ENCODE data around the gene ADRM1.

ADRM1 gene

DNA sequence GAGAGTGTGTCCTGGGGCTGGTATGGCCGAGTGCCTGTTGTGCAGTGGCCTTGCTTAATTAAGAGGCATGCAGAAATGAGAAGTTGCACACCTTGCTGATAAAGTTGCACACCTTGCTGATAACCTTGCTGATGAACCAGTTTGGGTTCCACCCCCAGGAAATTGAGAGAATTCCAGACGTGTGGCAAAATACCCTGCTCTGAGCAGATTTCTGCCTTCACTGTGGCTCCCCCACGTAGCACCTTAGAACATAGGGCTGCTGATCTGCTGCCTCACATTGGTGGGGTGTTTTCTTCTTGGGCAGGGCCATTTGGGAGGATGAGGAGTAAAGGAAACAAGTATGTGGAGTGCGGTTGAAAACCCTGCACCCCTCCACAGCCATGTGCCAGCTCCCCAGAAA, 22.5 kb upstream of the ADRM1 start:
- no peak for DNase-seq (ENCODE audit: low read depth in 3 of 3)

DNA sequence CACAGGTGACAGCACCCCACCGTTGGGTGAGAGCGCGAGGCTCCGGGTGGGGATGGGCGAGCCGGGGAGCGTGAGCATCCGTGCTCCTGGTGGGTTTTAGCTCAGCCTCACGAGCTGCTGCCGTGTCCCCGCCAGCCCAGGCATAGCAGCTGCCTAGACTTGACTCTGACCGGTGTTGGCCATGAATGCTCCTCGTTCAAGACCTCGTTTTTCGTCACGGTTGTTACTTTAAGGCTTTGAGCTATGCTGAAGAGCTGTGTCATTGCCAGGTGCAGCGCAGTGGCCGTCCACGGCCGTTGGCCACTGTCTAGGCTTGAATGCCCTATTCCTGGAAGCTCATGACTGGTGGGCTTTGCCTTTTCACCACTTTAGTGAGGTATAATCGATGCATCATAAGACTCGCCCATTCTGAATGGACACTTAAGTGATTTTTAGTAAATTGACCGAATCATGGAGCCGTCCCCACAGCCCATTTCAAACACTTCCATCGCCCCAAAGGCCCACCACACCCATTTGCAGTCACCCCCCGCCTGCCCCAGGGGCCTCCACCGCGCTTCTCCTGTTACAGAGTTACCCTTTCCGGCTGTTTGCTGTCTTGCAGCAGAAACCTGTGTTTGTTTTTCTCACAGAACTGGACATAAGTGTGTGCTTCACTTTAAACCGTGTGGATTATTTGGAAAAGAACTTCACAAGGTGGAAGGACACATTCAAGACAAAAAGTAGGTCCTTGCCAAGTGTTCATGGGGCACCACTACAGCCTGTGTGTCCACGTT, 21.4 kb upstream of the ADRM1 start:
- DNase-seq (ENCODE audit: low read depth in 3 of 3) = no peak

DNA sequence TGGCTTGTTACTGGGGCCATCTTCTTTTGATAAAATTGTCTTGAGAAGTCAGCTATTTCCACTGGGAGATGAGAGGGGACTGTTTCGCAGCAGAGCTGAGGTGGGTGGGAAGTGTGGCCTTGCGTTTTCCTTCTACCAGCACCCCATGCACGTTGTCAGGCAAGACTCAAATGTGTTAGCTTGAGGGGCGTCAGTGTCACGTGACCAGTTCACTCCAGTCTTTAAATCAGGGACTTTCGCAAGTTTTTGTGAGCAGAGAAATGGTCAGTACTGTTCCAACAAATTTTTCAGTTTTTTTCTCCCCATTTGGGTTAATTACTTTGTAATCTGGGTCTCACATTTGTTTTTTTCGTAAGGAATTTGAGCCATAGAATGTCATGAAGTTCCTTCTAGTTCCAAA, 20.7 kb upstream of the ADRM1 start:
- no peak for DNase-seq (ENCODE audit: low read depth in 3 of 3)

DNA sequence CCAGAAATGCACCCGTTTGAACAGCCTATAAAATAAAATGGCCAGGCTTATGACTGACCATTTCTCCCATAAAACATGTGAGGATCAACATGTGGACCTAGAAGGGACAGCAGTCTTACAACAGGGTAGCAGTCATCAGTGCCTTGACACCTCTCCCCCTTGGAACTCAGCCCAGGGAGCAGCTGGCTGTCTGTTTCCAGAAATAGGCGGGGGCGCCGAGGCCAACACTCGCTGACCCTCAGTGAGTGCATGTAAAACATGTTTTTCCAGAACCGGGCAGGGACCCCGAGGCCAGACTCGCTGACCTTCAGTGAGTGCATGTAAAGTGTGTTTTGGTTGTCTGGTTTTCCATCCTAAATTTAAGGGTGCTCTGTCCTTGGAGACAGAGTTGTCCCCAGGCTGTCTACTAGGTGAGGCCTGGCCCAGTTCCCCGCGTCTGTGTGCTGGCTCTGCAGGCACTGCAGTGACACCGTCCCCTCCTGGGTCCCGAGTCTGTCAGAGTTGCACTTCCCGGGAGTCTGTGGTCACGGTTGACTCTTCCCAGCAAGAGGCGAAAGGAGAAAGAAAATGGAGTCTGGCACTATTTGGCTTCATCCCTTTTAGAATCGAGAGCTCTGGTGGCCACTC, 19.8 kb upstream of the ADRM1 start:
- no peak for DNase-seq (ENCODE audit: low read depth in 3 of 3)

DNA sequence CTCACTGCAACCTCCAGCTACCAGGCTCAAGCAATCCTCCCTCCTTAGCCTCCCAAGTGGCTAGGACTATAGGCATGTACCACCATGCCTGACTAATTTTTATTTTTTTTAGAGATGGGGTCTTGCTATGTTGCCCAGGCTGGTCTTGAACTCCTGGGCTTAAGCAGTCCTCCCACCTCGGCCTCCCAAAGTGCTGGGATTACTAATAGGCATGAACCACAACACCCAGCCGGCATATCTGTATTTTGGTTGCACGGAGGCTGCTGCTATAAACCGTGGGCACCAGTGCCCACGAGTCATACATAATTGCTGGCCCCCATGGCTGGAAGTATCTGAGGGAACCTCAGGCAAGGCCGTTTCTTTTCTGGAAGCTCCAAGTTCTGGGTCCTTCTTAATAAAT, 18.3 kb upstream of the ADRM1 start:
- no peak for DNase-seq (ENCODE audit: low read depth in 3 of 3)

DNA sequence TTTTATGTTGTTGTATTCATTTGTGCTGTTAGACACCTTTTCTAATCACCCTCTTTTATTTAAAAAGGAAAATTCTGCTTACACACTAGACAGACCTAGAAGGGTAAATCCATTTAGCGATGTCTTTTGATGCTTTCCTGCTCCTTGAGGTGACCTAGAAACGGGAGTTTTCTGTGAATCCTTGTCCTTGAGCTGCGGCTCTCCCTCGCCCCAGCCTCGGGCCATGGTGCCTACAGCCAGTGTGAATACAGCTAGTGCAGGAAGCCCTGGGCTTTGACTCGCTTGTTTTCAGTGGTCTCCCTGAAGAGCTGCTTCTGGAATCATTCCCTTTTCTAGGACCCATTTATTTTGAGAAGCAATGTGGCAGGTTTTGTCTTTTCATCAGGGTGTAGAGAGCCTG, 17.6 kb upstream of the ADRM1 start:
- no peak for DNase-seq (ENCODE audit: low read depth in 3 of 3)

DNA sequence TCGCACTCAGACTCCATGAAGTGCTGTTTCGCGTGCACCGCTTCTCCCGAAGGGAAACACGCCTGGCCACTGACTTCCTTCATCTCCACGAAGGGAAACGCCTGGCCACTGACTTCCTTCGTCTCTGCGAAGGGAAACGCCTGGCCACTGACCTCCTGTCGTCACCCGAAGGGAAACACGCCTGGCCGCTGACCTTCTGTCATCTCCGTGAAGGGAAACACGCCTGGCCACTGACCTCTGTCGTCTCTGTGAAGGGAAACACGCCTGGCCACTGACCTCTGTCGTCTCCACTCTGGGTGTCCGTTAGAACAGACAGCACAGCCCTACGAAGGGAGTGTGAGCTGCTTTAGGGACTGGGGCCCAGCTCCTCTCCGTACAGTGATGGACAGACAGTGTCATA, 17.1 kb upstream of the ADRM1 start:
- DNase-seq (ENCODE audit: low read depth in 3 of 3) = no peak

DNA sequence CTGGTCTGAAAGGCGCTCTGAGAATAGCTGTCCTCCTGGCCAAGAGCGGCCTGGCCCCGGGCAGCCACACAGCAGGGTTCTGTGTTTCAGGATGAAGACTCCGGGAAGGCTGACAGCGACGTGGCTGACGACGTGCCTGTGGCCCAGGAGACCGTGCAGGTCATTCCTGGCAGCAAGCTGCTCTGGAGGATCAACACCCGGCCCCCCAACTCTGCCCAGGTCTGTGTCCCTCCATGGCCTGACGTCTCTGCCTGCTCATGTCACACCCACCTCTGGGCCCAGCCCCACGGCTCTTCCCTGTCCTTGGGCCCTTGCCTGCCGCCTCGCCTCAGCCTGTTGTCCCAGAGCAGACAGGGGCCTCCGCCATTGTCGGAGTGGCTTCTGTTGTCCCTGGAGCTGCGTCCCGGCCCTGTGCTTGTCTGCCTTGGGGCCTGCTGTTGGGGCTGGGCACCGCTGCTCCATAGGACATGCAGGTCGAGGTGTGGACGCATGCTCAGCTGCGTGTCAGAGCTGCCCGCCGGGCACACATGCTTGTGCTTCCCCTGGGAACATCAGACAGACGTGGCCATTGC, 16.2 kb upstream of the ADRM1 start:
- DNase-seq (ENCODE audit: low read depth in 3 of 3) = no peak

DNA sequence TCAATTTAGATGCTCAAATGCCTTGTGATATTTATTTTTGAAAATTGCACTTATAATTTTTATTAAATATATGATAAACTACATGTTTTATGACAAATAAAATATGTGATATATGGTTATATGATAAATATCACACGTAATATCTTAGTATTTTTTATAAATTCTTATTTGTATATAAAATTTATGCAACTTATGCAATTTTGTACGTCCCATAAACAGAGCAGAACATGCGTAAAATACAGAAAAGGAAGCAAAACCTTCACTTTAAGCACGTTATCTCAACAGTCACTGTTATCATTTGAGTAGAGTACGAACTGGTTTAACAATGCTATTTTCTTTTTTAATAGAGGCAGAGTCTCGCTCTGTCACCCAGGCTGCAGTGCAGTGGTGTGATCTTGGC, 15.7 kb upstream of the ADRM1 start:
- DNase-seq (ENCODE audit: low read depth in 3 of 3) = no peak

DNA sequence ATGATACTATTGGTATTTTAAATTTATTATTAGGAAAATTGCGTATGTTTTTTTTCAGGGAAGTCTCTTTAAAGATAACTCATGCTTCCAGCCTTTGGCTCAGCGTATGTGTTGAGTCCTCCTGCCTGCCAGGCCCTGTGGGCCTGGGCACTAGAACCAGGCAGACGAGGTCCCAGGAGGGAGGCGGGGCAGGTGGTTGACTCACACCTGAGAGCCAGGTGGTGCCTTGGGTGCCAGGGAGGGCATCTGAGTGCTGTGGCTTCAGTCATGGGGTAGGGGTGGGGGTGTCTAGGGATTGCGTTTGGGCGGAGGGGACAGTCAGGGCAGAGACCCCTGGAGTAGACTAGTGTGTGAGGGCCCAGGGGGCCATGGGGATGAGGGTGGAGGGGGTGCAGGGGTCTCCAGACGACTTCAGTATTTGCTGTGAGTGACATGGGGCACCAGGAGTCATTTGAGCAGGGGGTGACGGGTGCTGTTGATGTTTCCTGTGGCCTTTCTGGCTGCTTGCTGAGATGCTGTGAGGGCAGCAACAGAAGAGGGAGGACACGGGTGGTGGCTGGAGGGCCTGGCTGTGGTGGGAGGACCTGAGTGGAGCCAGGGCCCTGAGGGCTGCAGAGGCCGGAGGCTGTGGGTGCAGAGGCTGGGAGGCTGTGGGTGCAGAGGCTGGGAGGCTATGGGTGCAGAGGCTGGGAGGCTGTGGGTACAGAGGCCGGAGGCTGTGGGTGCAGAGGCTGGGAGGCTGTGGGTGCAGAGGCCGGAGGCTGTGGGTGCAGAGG, 14.8 kb upstream of the ADRM1 start:
- DNase-seq (ENCODE audit: low read depth in 3 of 3) = no peak

DNA sequence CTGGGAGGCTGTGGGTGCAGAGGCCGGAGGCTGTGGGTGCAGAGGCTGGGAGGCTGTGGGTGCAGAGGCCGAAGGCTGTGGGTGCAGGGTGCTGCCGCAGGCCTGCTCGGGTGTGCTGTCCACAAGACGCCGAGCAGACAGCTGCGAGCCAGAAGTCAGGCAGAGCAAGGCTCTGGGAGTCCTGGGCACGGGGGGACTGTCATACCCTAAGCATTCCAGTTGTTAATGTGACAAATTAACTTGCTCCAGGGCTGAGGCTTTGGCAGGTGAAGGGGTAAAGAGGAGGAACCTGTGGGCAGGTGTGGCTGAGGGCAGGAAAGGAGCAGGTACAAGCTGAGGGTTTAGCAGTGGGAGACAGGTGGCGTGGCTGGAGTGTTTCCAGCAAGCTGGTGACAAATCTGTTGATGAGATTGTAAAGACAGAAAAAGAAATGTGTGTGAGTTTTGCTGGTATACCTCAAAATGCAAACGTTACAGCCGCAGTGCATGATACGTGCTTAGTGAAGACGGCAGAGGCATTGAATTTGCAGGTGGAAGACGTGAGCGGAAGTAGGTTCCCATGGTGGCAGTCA, 14.2 kb upstream of the ADRM1 start:
- no peak for DNase-seq (ENCODE audit: low read depth in 3 of 3)

DNA sequence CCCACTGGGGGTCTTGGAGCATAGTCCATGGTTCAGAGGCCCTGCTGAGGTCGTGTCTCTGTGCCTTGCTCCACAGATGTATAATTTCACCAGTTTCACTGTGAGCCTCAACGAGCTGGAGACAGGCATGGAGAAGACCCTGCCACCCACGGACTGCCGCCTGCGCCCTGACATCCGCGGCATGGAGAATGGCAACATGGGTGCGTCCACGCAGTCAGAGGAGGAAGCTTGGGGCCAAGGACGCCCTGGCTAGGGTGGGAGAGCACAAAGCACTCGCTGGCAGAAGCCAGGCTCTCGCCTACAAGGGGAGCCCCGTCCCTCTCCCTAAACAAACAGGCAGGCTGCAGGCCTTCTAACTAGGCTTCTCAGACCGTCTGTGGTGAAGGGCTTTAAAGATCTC, 13.7 kb upstream of the ADRM1 start:
- no peak for DNase-seq (ENCODE audit: low read depth in 3 of 3)

DNA sequence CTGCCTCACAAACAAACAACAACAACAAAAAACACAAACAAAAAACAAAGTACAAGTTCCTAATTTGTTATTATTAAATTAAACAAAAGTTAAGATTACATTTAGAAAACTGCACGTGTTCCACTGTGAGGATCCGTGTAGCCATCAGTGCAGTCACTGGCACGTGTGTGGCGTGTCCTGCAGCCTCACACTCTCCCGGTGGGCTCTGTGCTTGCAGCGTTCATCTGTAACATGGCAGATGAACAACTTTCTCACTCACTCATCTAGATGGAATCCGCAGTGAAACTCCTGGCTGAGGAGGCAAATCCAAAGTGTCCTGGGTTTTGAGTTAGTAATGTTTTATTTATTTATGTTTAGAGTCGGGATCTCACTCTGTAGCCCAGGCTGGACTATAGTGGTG, 12.9 kb upstream of the ADRM1 start:
- DNase-seq (ENCODE audit: low read depth in 3 of 3) = no peak

DNA sequence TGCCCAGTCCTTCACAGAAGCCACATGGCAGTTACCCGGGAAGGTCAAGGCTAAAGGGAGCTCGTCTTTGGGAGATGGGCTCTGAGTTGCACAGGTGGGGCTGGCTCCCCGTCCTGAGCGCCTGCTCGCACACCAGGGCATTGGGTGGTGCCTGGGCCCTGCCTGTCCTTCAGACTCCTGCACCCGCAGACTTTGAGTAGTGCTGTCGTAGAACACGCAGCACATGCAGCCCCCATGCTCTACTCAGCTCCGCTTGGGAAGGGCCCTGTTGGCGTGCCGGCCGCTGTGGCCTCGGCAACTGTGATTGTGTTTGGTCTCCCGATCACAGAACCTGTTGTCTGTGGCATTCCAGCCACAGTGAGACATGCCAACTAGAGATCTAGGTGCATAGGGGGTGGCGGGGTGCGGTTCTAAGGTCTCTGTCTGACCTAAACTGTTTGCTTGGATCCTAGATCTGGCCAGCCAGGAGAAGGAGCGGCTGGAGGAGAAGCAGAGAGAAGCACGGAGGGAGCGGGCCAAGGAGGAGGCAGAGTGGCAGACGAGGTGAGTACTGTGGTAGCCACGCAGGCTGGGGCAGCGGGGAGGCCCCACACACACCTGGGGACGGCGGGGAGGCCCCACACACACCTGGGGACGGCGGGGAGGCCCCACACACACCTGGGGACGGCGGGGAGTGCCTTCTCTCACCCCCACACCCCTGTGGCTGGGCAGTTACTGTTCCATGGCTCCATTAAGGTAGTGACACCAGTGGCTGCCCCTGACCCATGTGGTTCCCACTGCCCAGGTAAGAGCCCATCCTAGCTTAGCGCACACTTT, 11.3 kb upstream of the ADRM1 start:
- no peak for DNase-seq (ENCODE audit: low read depth in 3 of 3)

DNA sequence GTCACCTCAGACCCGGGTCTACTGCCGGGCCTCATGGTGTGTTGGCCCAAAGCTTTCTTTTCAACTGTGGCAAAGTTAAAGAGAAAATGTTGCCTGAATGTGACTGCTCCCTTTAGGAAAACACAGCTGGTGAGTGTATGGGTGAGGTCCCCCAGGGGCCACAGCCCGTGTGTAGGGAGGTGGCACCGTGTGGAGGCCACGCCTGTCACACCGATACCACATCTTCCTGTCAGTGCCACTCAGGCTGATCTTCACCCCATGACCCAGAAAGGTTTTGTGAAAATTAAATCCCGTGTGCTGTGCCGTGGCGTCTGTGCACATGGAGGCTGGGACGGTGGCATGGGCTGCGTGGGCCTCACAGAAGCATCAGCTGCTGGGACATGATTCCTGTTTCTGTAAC, 10.7 kb upstream of the ADRM1 start:
- DNase-seq (ENCODE audit: low read depth in 3 of 3) = no peak

DNA sequence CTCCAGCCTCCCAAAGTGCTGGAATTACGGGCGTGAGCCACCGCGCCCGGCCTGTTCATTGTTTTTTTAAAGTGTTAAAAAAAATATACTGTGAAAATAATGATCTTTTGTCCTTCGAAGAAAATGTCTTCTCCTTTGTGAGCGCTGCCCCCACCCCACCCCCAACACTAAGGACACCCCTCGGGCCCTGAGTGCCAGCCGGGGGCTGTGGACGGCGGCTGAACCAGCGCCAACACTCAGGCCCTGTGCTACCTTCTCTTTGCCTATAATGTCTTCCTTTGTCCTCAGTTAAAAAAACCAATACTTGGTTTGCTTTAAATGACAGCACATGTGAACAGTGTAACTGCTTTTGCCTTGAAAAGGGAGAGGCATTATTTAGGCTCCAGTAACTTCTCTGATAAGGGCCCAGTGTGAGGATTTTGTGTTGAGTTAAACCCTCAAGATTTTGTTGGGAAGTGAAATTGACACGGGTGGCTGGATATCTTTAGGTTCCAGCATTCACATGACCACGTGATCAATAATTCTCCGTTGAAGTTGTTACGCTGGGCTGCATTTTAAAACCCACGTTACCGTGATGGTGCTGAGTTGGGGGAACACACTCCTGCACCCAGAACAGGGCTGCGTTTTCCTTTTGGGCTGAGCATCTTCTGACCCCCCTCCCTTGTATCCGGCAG, 9.5 kb upstream of the ADRM1 start:
- no peak for DNase-seq (ENCODE audit: low read depth in 3 of 3)

DNA sequence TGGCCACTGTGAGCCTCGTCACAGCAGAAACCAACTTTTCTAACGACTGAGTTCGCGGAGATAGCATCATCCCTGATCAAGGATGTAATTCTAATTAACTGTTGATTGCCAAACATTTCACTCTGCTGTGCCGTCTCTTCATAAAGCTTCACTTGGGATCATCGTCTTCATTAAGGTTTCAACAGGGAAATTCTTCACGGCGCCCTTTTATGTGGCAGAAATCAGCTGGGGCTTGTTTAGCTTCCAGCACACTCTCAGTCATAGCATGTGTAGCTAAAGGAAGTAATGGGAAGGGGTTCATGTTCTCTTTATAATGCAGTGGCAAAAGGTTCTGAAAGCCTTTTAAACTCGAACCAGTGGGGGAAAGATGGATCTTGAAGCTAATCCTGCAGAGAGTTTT, 8.9 kb upstream of the ADRM1 start:
- no peak for DNase-seq (ENCODE audit: low read depth in 3 of 3)

DNA sequence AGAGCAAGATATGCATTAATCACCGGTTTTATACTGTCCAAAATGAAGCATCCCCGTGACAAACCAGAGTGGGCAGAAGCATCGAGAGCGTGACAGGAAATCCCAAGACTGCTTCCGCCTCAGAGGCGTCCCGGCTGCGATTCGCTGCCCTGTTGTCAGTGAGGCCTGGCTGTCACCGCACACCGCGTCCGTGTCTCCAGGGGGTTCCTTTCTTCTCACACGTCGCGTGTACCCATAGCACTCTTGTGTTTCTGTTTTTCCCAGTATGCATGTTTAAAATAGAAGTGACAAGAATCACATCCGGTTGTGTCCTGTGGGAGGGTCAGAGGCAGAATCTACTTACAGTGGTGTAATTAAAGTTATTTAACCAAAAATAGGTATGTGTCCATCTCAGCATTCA, 8.3 kb upstream of the ADRM1 start:
- no peak for DNase-seq (ENCODE audit: low read depth in 3 of 3)

DNA sequence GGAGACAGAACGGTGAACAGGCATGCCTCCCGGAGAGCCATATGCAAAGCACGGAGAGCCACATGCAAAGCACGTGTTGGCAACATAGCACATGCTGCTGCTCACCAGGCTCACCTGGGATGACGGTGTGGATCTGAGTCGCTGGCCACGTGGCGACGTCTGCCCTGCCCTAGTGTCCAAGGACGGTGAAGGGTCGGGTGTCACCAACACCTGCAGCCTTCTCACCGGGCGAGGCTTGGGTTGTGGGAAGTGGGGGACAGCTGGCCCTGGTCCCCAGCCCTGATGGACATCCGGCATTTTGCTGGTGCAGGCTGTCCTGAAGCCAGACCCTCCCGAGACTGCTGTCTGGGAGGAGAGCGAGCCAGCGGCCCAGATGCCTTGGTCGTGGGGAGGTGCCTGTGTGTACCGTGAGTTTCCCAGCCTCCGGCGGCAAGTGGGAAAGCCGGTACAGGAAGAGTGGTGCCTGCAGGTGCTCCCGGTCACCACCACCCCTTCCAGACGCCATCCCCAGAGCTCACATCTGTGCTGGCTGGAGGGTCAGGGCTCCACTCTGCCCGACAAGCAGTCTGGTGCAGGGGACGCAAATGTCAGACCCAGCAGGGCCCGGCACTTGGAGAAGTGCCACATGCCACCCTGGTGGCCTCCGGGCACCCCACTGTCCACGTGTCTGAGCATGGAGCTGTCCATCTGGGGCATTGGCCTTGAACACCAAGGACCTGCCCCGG, 5.9 kb upstream of the ADRM1 start:
- no peak for DNase-seq (ENCODE audit: low read depth in 3 of 3)

All from stimulated activated CD4-positive, alpha-beta T cell treated with anti-CD3 and anti-CD28 coated beads, TNF-alpha, amount 100 ng/mL, for 4 hours (primary cell).